HL-60/S4 treated with retinoic acid at 250 ng/mL for 4 days and 3 days (cell line): ENCODE measurements around the gene FANCC.

Experiments used
- in situ Hi-C: fragments of 300-500 bp; cut with MboI; formaldehyde crosslinking; loops from 2 replicates; pipeline ENCODE4 v1.7.0; 2022; ENCODE audit warnings: low sequenced_read_pairs

Gene FANCC

GRCh38 chr9:95155220-95155619 is 162.3 kb downstream of the FANCC start:
- in situ Hi-C loops, result no loop called here

DNA sequence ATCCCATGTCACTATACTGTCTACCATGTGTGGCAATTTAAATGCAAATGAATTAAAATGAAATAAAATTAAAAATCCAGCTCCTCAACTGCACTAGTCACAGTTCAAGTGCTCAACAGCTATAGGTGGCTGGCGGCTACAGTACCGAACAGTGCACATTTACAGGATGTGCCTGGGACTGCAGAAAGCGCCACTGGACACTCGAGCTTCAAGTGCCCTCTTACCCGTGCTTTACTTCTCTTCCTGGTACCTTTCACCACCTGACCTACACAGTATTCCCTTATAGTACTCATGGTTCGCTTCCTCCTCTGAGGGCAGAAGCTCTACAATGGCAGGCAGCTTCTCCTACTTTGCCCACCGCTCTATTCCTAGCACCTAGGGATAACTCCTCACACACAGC is 166.6 kb downstream of the FANCC start:
- in situ Hi-C loops, result no loop called here

DNA sequence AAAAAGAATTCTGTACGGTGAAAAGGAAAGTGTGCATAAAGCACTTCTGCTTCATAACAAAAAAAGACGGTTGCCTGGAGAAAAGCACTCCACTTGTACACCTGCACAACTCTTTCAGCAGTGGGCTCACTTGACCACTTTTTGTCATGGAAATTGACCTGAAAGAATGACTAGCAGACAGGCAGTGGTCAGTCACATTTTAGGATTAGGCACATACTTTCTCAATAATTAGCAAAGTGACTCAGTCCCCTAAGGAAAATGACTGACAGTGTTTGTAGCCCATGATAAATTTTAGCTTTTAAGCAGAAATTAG is 169.3 kb downstream of the FANCC start:
- in situ Hi-C loops, result no loop called here

- in situ Hi-C loops, result no loop called here
Measured at GRCh38 chr9:95147452-95148207, 169.9 kb downstream of the FANCC start.

GRCh38 chr9:95143591-95144561 is 173.6 kb downstream of the FANCC start:
- in situ Hi-C loops, result no loop called here

DNA sequence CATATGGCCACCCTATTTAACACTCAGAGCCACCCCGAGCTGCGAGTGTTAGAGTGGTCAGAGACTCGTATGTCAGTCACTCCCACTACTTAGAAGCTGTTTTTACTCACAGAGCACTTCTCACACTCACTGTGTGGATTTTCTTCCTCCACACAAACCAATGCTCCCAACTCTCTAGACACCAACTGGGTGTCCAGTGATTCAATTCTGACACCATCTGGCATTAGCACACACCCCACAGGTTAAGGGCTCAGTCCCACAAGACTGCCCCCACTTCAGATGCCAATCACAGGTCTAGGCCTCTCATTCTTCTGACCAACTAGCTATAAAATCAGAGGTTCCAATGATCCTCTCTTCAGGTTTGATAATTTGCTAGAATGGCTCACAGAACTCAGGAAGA is 174.8 kb downstream of the FANCC start:
- in situ Hi-C loops, result no loop called here

DNA sequence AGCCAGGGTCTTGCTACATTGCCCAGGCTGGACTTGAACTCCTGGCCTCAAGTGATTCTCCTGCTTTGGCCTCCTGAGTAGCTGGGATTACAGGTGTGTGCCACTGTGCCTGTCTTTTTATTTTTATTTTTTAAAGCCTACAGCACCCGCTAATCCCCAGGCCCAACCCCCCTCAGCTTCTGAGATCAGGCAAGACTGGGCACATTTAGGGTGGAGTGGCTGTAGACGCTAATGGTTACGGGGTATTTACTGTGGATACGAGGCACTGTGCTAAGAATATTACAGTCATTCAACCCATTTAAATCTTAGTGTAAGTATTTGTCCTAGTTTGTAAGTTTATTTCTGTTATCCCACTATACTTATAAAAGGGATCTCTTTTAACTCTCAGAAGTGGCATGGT is 175.2 kb downstream of the FANCC start:
- in situ Hi-C loops, result no loop called here

DNA sequence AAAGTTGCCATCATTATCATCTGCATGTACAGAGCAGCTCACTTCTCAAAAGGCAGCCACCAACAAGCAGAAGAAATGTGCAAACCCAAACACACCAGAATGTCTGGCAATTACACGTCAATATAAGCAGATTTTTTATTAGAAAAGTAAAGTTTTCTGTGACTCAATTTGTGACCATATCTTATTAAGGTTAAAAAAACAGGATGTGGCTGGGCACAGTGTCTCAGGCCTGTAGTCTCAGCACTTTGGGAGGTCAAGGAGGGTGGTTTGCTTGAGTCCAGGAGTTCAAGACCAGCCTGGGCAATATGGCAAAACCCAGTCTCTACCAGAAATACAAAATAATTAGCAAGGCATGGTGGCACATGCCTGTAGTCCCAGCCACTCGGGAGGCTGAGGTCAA is 176.7 kb downstream of the FANCC start:
- in situ Hi-C loops, result no loop called here

GRCh38 chr9:95139126-95139525 is 178.4 kb downstream of the FANCC start:
- in situ Hi-C loops, result no loop called here

DNA sequence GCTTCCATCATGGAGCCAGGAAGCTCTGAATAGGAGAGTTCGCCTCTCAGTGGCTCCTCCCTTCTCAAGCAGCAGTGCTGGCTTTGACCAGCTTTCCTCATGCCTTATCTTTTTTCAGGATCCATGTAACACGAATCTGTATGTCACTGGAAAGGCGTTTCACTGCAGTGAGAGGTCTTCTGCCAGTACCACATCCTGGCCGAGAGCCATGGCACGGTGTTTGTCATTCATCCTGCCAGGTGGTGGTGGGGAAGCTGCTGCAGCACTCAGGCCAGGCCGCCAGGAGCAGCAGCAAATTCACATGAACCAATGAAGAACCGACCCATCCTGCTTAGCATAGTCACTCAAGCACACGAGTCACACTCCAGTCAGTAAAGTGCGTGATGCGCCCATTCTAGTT is 179.0 kb downstream of the FANCC start:
- in situ Hi-C loops, result no loop called here

- in situ Hi-C loops, result no loop called here
Measured at GRCh38 chr9:95137587-95138145, 179.8 kb downstream of the FANCC start.

DNA sequence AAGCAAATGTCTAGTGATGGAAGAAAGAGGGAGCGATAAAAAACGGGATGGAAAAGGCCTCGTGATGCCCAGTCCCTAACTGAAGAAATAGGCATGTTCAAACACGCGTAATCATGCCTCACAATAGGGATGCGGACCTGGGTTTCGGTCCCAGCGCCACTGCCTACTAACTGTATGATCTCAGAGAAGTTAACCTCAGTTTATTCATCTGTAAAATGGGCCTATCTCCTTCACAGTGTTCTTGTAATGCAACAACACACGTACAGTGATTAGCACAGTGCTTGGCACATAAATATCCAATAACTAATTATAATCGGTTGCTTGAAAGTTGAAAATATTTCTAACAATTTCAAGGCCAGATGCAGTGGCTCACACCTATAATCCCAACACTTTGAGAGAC is 181.8 kb downstream of the FANCC start:
- in situ Hi-C loops, result no loop called here

DNA sequence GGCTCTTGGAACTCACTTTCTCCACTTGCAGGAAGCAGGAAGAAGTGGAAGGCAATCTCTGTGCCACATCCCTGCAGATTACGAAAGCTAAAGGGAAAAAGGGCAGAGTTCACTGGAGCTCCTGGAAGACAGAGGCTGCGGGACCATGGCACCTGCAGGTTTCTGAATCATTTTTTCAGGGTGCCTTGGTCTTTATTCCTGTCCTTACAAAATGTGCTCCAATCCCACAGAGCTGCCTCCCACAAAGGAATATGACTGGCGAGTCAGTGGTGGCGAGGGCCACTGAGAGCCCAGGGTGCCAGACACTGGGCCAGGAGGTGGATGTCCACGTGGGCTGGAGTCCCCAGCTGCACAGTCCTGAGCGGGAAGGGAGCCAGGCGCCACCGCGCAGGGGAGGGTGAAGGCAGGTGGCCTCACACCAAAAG is 183.0 kb downstream of the FANCC start:
- in situ Hi-C loops, result no loop called here

DNA sequence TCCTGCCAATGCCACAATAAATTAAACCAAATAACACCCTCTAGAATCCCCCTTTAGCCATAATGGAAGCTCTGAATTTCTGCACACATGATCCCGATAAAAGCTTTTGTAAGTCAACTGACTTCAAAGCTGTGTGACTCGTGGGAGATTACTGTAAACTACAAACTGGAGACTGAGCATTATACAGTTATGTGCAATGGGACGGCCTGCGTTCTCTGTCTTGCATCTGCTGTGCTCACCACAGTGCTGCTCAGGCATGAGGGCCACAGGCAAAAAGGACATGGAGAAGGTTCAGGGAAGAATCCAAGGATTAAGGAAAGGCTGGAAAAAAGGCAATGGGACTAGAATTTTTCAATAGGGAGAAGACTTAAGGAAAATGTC is 184.2 kb downstream of the FANCC start:
- in situ Hi-C loops, result no loop called here

DNA sequence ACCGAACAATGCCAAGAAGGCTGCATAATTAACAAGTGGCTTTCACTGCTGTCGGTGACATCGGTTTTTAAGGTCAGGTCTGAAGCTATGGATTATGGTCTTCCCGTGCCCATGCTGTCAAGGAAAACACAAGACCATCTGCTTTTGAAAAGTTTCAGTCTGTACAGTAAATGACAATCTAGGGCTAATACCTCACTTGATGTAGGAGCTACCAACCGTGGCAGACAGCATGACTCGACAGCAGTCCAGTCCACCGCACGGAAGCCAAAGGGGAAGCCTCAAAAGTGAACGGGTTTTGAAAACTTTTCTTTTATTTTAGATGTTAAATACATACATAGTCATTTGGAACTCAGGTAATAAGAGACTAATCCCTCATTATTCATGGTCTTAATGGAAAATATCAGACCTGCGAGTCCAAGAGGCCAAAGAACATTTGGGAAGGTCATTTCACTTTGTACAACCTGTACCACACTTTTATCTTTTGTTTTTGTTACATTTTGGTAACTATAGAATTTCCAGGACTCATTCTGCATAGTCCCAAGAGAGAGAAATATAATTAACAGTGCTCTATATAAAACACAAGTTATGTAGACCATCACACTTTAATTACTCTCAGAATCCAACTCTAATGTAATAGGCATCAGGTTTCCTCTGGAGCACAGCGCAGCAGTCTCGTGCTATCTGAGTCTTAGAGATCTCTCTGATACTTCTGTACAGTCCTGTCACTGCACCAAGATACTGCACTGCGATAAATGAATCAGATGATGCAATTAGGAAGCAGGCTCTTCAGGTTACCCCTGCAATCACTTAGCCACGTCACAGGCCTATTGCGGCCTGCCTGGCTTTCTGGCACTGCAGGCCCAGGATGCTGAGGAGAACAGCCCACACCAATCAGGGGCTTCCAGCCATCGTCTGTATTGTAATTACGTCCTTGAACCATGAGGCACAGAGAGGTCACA is 184.9 kb downstream of the FANCC start:
- in situ Hi-C loops, result no loop called here

DNA sequence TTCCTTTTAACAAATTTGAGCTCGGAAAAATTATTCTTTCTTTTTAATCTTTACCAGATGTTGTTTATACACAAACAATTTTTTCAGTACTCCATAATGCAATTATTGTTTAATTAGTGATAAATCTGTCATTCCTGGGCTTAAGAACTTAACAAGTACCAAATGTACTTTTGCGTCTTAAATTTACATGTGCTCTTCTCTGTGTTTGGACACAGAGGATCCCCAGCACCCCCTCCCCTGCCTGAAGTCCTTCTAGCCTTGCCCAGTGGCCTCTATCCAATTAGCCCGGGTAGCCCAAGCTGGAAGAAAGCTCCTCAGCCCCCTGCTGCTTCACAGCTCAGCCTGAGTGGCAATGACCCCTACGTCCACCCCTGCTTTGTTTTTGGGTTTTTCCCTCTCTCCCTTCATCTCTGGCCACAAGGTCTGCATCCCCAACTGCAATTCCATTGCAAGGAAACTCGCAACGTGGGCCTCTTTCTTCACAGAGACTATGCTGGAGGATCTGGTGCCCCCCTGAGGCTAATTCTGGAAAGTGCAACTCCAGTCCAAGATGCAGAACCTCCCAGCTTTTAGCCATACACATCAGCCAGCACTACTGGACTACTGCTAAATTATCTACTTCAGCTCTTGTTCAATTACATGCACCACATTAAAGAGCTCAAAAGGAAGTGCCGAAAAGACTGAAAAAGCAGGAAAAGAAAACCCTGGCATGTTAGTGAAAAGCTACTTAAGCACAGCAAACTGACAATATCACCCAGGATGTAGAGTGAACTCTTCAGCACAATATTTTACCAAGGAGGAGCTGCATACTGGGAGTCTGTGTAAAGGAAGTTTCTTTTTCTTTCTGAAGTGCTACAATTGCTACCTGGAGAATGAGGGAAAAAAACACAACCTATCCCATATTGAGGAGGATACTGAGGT is 186.2 kb downstream of the FANCC start:
- in situ Hi-C loops, result no loop called here

DNA sequence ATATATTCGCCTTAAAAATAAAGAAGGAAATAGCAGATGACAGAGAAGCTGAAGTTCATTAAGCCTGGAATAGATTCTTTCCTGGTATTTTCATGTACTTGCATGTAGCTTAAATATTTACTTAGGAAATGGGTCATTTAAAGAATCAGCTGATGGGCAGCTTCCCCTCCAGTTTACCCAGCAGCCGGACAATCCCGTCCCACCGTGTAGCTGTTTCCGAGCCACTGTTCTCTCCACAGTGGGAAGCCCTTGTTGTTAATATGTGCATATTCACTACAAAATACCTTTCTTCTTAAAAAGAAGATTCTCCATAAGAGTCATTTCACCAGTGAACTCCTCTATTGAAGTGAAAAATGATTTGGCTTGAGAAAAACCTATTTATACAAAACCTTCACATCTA is 187.0 kb downstream of the FANCC start:
- in situ Hi-C loops, result no loop called here

DNA sequence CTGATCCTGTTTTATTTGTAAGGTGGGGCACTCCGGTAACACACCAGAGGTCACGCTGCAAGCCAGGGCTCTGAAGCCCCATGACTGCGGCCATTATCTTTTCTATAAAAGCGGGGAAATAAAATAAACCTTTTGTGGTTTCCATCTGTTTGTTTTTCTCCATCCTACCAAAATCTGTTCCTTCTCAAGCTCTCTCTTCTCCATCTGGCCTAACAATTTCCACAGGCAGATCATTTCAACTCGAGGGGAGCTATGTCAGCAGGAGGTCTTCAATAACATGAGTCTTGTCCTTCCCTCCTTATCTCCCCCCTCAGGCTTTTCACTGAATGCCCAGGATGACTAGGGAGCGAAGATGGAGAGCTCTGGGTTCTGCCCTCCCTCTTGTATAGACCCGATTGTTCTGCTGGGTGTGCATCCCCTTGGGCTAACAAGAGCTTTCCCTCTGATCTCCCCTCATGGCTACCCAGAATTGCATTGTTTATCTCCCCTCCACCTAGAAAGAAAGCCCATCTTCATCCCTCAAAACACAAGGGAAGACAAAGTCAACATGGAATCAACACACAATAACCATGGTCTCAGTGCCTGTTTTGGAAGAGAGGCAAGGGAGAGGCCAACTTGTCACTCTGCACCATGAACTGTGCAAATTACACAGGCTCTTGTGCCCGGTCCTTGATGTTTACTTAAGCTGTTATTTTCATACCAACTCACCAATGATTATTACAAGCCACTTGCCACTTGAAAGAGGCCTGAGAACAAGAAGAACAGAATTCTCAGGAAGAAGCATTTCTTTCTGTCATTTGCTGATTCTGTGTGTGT is 187.8 kb downstream of the FANCC start:
- in situ Hi-C loops, result loop anchor here (10.0 kb wide), 1 partner anchor 345 kb away; no protein-coding TSS in a partner anchor

DNA sequence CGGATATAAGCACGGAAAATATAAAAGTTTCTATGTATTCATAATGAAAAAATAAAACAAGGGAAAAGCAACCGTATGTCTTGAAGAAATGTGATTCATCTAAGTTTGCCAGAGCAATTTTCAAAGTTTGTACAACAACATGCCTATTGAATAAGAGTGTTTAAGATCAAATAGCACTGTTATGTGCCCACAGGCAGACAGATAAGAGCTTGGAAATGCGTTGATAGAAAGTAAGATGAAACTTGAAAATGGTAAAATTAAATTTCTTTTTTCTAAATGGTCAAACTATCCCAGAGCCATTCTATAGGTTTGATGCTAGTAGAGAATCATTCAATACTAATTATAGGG is 189.4 kb downstream of the FANCC start:
- in situ Hi-C loops, result loop anchor here (10.0 kb wide), 1 partner anchor 343 kb away; no protein-coding TSS in a partner anchor
